ENCODE results near the gene FGF4.

The FGF4 gene

DNA sequence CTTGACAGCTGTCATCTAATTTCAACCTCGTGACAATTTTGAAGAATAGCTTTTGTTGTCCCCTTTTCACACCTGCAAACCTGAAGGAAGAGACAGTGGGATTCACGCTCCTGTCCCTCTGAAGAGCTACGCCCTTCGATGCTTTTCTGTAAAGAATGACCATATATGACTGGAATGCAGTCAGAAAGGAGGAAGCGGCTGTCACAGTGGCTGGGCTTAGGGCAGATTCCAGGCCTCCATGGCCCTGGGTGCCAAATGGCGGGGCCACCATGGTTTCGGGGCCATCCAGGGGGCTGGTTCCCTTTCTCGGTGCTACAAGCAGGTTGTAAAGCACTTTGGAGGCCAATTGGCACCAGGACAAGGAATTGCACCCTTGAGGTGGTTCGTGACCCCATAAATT is 49.1 kb downstream of the FGF4 start:
- DNase-seq (ENCODE audit: low read depth) = no peak

DNA sequence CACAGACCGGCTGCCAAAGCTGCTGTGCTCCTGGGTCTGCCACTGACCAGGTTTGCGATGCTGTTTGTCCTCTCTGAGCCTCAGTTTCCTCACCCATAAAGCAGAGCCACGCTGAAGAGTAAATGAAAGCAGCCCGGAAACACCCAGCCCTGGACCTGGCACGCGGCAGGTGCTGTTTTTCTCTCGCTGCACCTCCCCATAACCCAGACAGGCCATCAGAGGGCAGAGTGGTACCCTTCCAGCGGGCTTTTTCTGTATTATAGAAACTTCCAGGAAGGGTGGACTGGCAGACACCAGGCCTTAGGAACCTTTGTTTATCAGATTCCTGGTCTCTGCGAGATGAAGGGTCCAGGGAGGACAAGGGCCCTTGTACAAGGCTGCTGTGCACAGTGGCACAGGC is 53.4 kb downstream of the FGF4 start:
- no peak for DNase-seq (ENCODE audit: low read depth)

DNA sequence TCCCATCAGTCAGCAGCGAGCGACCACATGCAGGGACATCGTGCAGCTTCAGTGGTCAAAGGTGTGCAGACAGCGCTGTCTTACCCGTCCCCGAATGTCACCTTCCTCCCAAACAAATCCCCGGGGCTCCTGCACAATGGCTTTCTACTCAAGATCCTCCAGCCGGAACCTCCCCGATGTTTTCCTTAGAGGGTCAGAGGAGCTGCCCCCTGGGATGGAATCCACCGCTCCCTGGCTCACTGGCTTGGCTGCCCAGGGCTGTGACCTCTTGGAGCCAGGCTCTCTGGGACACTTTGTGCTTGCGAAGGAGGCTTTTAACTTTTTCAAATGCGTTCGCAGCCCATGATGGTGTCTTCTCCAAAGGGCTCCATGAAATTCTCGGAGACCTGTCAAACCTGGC is 54.0 kb downstream of the FGF4 start:
- DNase-seq (ENCODE audit: low read depth) = no peak

Measured in stimulated activated CD4-positive, alpha-beta T cell treated with anti-CD3 and anti-CD28 coated beads, Interleukin-2, amount 100 ng/mL, for 4 hours (primary cell).